SK-N-SH (cell line): ENCODE measurements around the gene RNF214.

Source experiments
- CTCF ChIP-seq: fragments of 200-600 bp; sonication (generic); IDR thresholded peaks from 2 replicates; pipeline ENCODE4 v1.6.1; 2017; ENCODE audit warnings: antibody characterized with exemption, mild to moderate bottlenecking, moderate library complexity
- EP300 ChIP-seq, 2 experiments: IDR thresholded peaks; 2 replicates each; pipeline versions ENCODE4 v1.4.0 to v1.6.1; 2012; ENCODE audit warnings: borderline replicate concordance in 1 of 2, low read depth in 1 of 2, low read length in 1 of 2
- JUND ChIP-seq: IDR thresholded peaks from 2 replicates; pipeline ENCODE4 v1.4.0; 2012
- MAX ChIP-seq: IDR thresholded peaks from 2 replicates; pipeline ENCODE4 v1.4.0; 2012; ENCODE audit warnings: low read depth
- MXI1 ChIP-seq: IDR thresholded peaks from 2 replicates; pipeline ENCODE4 v1.6.1; 2012; ENCODE audit warnings: mild to moderate bottlenecking, low read depth, low read length, improper control_type of control experiment
- RFX5 ChIP-seq: IDR thresholded peaks from 2 replicates; pipeline ENCODE4 v1.6.1; 2012; ENCODE audit warnings: mild to moderate bottlenecking, improper control_type of control experiment, low read length
- TAF1 ChIP-seq: IDR thresholded peaks from 2 replicates; pipeline ENCODE4 v1.6.1; 2012; ENCODE audit warnings: low read depth, mild to moderate bottlenecking, low read length, moderate library complexity, borderline replicate concordance

- TF ChIP-seq CTCF (no peak), EP300 (IDR thresholded peaks at IDR 0.05; ENCODE audit: borderline replicate concordance in 1 of 2, low read depth in 1 of 2, low read length in 1 of 2) (no peak), MXI1 (no peak), MAX (no peak), TAF1 (no peak), JUND (no peak), RFX5 (no peak)
Measured at GRCh38 chr11:117332843-117333242, 100.4 kb downstream of the RNF214 start.
